ENCODE results near the gene SIGLEC10. TPM values are rescaled to one million over a fixed set of nuclear protein-coding genes. Genes with fewer than 3 reads are reported as not detected.

SIGLEC10 gene
- total and polyA plus RNA-seq, 9 of the 15 experiments (the other 6 are each of a cell fraction or from before 2014, with no cell fraction given) = 0.10 to 1.8 (median 0.82) TPM

- TF ChIP-seq ZBTB40 (IDR thresholded peaks at IDR 0.05) (no peak), ZBTB40 (CRISPR knock-in tag; IDR thresholded peaks at IDR 0.05) (no peak), RCOR1 (IDR thresholded peaks at IDR 0.05; ENCODE audit: borderline replicate concordance in 1 of 2, low read depth in 2 of 2, low read length in 2 of 2) (no peak), E2F3 (CRISPR knock-in tag; IDR thresholded peaks at IDR 0.05) (no peak), ZNF592 (IDR thresholded peaks at IDR 0.05) (0 out of 2 replicates have a peak, but pooled peaks have one; percentile 57), ZNF347 (CRISPR knock-in tag; IDR thresholded peaks at IDR 0.05; ENCODE audit: low read depth) (no peak), FOSL1 (tag; conservative IDR thresholded peaks at IDR 0.05) (no peak; the same call in 1 of the 2 replicates), ZFX (CRISPR knock-in tag; IDR thresholded peaks at IDR 0.05) (0 out of 2 replicates have a peak, but pooled peaks have one; percentile 8), MAFK (IDR thresholded peaks at IDR 0.05; ENCODE audit: low read length) (no peak), ZBTB26 (CRISPR knock-in tag; IDR thresholded peaks at IDR 0.05) (no peak), ZBED1 (IDR thresholded peaks at IDR 0.05) (no peak), HNRNPK (IDR thresholded peaks at IDR 0.05; ENCODE audit: low read depth, low read length, poor library complexity, severe bottlenecking) (no peak), RBM39 (optimal IDR thresholded peaks at IDR 0.05; ENCODE audit: low read depth, low read length) (no peak), NCOA6 (IDR thresholded peaks at IDR 0.05) (no peak)
These were observed 52.1 kb downstream of the SIGLEC10 start (continued) for GRCh38 chr19:51365211-51365964.

Data from K562 (cell line).